NB4 (cell line): ENCODE measurements around the gene SKAP1.

Source experiments
- CTCF ChIP-seq: IDR thresholded peaks from one replicate; pipeline ENCODE4 v1.5.1; 2012; ENCODE audit warnings: low read depth, low read length
- MAX ChIP-seq: IDR thresholded peaks from 2 replicates; pipeline ENCODE4 v1.6.1; 2011; ENCODE audit warnings: low read depth, low read length
- POLR2A ChIP-seq: IDR thresholded peaks from 2 replicates; pipeline ENCODE4 v1.6.1; 2011; ENCODE audit warnings: mild to moderate bottlenecking; ENCODE audit not compliant: insufficient read length; ENCODE audit errors: extremely low read depth

- TF ChIP-seq CTCF (no peak), POLR2A (no peak), MAX (no peak)
Measured at GRCh38 chr17:48247038-48247437, 183.0 kb downstream of the SKAP1 start.
